GM13977 (cell line): ENCODE results near the gene FOXN1.
"Not testable (repeated sequence)": the region's sequence is repeated elsewhere in the genome, so short reads cannot be mapped to it uniquely, and the experiment has no call there.

Experiments
- DNase-seq: peaks from one replicate; pipeline ENCODE4 v3.0.0; 2012; ENCODE audit warnings: low spot score
- in situ Hi-C: fragments of 300-500 bp; cut with MboI; formaldehyde crosslinking; loops from one replicate; pipeline ENCODE4 v1.12.0; 2022; ENCODE audit warnings: low sequenced_read_pairs, low pct_unique_long_range_greater_than_20kb, mixed read lengths, inconsistent platforms; ENCODE audit not compliant: unreplicated experiment
- TF ChIP-seq, protein P1 (sequence below): IDR thresholded peaks from 2 replicates; pipeline ENCODE4 v1.5.1; 2012; ENCODE audit warnings: mild to moderate bottlenecking, control low read depth; ENCODE audit not compliant: insufficient read depth; ENCODE audit errors: extremely low read depth, missing control alignments

Gene FOXN1, protein sequence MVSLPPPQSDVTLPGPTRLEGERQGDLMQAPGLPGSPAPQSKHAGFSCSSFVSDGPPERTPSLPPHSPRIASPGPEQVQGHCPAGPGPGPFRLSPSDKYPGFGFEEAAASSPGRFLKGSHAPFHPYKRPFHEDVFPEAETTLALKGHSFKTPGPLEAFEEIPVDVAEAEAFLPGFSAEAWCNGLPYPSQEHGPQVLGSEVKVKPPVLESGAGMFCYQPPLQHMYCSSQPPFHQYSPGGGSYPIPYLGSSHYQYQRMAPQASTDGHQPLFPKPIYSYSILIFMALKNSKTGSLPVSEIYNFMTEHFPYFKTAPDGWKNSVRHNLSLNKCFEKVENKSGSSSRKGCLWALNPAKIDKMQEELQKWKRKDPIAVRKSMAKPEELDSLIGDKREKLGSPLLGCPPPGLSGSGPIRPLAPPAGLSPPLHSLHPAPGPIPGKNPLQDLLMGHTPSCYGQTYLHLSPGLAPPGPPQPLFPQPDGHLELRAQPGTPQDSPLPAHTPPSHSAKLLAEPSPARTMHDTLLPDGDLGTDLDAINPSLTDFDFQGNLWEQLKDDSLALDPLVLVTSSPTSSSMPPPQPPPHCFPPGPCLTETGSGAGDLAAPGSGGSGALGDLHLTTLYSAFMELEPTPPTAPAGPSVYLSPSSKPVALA

DNA sequence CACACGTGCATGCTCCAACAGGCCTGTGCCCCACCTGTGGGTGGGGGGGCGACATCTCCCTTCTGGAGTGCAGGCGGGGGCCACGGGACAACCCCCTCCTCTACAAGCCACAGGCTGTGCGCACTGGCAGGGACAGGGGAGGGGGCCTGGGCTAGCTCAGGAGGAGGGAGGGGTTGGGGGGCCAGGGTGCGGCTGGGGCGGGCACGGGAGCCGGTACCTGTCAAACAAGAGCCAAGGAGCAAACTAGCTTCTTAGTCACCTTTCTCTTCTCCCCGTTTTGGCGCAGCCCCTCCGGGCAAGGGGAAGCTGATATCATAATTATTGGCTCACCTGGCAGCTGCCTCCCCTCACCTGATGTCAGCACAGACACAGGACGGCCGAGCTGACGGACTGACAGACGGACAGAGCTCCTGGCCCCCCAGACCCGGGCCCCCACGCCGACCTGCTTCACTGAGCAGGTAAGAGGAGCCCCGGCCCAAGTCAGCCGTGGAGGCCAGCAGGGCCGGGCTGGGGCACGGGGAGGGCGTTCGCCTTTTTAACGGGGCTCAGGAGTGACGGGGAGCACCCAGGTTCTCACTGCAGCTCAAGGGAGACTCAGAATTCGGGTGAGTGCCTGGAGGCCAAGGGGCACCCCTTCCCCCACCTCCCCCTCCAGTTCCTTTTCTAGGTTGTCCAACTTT lies at the start of gene FOXN1:
Gene FOXN1 (plus strand): TSS at position 363 of the 680 bp plus-strand sequence. CDS start 17,622 bp downstream, outside the sequence.
- DNase-seq, result no peak
- in situ Hi-C loops, result no loop called here
- TF ChIP-seq, protein P1, sequence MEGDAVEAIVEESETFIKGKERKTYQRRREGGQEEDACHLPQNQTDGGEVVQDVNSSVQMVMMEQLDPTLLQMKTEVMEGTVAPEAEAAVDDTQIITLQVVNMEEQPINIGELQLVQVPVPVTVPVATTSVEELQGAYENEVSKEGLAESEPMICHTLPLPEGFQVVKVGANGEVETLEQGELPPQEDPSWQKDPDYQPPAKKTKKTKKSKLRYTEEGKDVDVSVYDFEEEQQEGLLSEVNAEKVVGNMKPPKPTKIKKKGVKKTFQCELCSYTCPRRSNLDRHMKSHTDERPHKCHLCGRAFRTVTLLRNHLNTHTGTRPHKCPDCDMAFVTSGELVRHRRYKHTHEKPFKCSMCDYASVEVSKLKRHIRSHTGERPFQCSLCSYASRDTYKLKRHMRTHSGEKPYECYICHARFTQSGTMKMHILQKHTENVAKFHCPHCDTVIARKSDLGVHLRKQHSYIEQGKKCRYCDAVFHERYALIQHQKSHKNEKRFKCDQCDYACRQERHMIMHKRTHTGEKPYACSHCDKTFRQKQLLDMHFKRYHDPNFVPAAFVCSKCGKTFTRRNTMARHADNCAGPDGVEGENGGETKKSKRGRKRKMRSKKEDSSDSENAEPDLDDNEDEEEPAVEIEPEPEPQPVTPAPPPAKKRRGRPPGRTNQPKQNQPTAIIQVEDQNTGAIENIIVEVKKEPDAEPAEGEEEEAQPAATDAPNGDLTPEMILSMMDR, result no peak

GRCh38 chr17:28457890-28458289 lies 48.3 kb upstream of the FOXN1 start:
- in situ Hi-C loops, result no loop called here
- DNase-seq, result no peak
- TF ChIP-seq, protein P1, result no peak

GRCh38 chr17:28458881-28459280 lies 47.3 kb upstream of the FOXN1 start:
- DNase-seq, in situ Hi-C loops: not testable (repeated sequence)

- no peak for DNase-seq
- TF ChIP-seq, protein P1, result no peak
- in situ Hi-C loops, result no loop called here
These were observed 45.2 kb upstream of the FOXN1 start for GRCh38 chr17:28460901-28461300.

GRCh38 chr17:28466001-28466400 lies 40.1 kb upstream of the FOXN1 start:
- in situ Hi-C loops, result no loop called here
- TF ChIP-seq, protein P1, result no peak

DNA sequence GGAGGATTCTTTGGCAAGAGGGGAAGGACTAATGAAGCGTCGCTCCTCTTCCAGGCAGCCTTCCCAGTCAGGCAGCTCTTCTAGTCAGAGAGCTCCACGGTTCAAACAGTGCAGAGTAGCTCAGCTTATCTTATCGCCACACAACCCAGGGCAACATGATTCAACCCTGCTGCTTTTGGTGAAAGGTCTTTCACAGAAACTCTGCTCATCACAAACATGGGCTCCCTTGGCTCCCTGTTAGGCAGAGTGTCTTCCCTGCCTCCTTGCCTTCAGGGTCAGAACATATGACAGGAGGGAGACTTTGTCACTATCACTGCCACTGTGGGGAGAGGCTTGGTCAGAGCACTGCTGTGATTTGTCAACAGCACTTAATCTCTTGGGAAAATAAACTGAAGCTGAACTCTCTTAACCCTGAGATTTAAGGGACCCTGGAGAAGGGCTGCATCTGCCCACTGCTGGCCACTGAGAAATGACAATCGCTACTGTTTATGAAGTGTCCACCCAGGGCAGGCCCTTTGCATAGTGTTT lies 39.6 kb upstream of the FOXN1 start:
- in situ Hi-C loops, result no loop called here
- TF ChIP-seq, protein P1, result no peak
- DNase-seq, result no peak

More at GRCh38 chr17:28466001-28466400, 40.1 kb upstream of the FOXN1 start:
- no peak for DNase-seq
